ENCODE results near the gene VPS37B. TPM values are rescaled to one million over a fixed set of nuclear protein-coding genes. Genes with fewer than 3 reads are reported as not detected.

VPS37B gene
- total RNA-seq, 1 experiment from 2014 or later, result 37.6 TPM

DNA sequence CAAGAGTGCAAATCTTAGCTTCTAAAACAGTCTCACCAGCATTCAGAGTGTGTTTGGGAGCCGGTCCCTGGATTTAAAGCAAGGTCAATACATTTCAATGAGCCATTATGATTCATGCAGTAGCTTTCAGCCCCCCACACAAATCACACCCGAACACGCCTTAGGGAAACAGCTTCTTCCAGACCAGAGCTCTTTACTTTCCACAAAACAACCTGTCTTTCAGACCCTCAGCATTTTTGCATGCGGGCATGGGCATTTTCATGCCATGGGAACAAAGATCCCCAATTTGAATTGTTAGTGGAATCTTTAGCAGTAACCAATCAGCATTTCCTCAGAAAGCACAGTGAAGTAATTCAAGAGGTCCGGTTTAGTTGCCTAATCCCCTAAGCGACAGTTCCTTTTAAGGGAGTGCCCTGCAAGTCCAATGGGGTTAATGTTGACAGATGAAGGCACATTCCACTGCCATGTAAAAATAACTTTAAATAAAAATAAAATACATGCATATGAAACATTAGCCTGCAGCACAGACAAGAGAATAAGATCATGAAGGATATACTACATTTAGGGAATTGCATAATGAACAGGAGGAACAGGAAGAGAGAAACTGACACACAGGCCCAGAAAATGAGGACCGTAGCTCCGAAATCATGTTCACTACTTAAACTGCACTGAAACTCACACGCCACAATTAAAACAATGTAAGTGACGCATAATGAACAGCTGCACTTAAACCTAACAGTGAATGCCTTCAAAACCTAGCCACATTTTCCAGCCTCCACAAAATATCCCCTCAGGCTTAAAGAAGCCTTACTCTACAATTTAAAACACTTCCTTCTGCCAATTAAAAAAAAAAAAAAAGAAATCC is 4.0 kb downstream of the VPS37B start:
- H3K4me3 Mint-ChIP-seq (ENCODE audit: unreplicated experiment), result peak overlapping the region; percentile 44
- H3K27me3 Mint-ChIP-seq (ENCODE audit: insufficient read depth, unreplicated experiment), result no peaks in the 10 kb centered on the region
- H3K36me3 Mint-ChIP-seq (ENCODE audit: insufficient read depth, unreplicated experiment), result peaks cover 16% of the 10 kb centered on the region
- intact Hi-C loops (cut with micrococcal nuclease), result no loop called here
- BruUV-seq (replicated peaks), result no TSS peak
- CTCF ChIA-PET, result interaction anchor here (0.6 to 2.4 kb wide), 9 partner anchors 24 to 65 kb away, joined by 3 to 13 read pairs (median 3); no protein-coding TSS in a partner anchor
- no peaks in the 10 kb centered on the region for H3K9me3 Mint-ChIP-seq (ENCODE audit: unreplicated experiment)
- peak; percentile 69 for DNase-seq (ENCODE audit: unreplicated experiment)
- peaks cover 51% of the 10 kb centered on the region for H3K4me1 Mint-ChIP-seq (ENCODE audit: insufficient read depth, unreplicated experiment)
- POLR2A ChIA-PET, result interaction anchor here (0.7 to 14.8 kb wide), 17 partner anchors 9 to 341 kb away, joined by 3 to 240 read pairs (median 6); partner anchors contain the start of genes MPHOSPH9, MTRFR and OGFOD2
- TF ChIP-seq CTCF (IDR thresholded peaks at IDR 0.05; ENCODE audit: unreplicated experiment), result no peak
- H3K27ac Mint-ChIP-seq (ENCODE audit: low read depth, unreplicated experiment), result peak overlapping the region; percentile 83

DNA sequence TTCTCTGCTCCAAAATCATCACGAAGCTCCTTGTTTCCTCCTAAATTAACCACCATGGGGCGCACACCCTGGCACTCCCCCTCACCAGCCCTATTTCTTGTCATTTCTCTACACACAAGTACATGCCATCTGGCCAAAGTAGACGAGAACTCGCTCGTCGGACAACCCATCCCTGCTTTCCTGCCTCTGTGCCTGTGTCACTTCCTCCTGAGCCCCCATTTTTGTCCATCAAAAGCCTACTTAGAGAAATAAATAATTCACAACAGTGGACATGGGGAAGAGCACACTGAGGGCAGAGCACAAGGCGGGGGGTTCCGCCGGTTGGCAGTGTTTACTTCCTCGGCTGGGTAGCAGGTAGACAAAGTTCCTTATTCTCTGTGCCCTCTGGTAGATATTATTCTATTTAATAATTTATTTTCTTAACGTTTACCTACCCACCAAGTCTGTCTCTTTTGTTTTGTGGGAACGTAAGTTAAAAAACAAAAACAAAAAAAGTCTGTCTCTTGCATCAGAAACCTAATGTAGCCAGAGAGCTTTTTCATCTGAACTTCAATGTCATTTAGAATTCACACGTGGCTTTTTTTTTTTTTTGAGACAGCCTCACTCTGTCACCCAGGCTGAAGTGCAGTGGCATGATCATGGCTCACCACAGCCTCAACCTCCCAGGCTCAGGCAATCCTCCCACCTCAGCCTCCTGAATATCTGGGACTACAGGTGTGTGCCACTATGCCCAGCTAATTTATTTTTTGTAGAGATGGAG is 6.0 kb downstream of the VPS37B start:
- BruUV-seq (replicated peaks), result no TSS peak
- no peak for TF ChIP-seq CTCF (IDR thresholded peaks at IDR 0.05; ENCODE audit: unreplicated experiment)
- peak overlapping the region; percentile 99 for H3K27ac Mint-ChIP-seq (ENCODE audit: low read depth, unreplicated experiment)
- DNase-seq (ENCODE audit: unreplicated experiment), result no peak
- peaks cover 10% of the 10 kb centered on the region for H3K36me3 Mint-ChIP-seq (ENCODE audit: insufficient read depth, unreplicated experiment)
- no peaks in the 10 kb centered on the region for H3K9me3 Mint-ChIP-seq (ENCODE audit: unreplicated experiment)
- peak overlapping the region; percentile 35 for H3K4me3 Mint-ChIP-seq (ENCODE audit: unreplicated experiment)
- ChIA-PET POLR2A (interaction anchor here (0.6 to 14.8 kb wide), 5 partner anchors 9 to 343 kb away, joined by 5 to 240 read pairs (median 9); partner anchors contain the start of genes MPHOSPH9, MTRFR and OGFOD2), CTCF (interaction anchor here (0.7 to 2.7 kb wide), 4 partner anchors 23 to 57 kb away, joined by 3 to 16 read pairs (median 9); no protein-coding TSS in a partner anchor)
- no peaks in the 10 kb centered on the region for H3K27me3 Mint-ChIP-seq (ENCODE audit: insufficient read depth, unreplicated experiment)
- intact Hi-C loops (cut with micrococcal nuclease), result loop anchor here (2.0 kb wide), 1 partner anchor 27 kb away; no protein-coding TSS in a partner anchor
- peaks cover 53% of the 10 kb centered on the region for H3K4me1 Mint-ChIP-seq (ENCODE audit: insufficient read depth, unreplicated experiment)

DNA sequence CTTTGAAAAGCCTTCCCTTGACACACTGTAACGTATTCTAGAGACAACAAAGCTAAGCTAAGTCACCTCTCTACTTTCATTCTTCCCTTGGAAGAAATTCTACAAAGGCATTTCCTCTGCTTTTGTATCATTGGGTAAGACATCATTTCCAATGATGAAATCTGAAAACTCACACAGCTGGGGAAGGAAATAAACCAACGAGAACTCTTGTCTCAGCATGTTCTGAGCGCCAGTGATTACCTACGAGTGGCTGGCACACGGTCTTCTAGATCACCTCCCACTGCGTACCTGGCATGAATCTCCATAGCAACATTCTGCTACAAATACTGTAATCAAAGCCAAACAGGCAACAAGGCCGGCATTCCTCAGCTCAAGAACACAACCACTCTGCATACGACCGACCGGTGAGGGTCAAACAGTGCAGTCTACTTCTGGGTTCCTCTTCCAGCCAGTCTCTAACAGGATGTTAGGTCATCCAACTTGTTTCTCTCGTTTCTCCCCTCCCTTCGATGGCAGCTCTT is 7.6 kb downstream of the VPS37B start:
- POLR2A ChIA-PET, result interaction anchor here (0.6 to 14.8 kb wide), 30 partner anchors 8 to 1487 kb away, joined by 3 to 240 read pairs (median 4); partner anchors contain the start of genes ABCB9, HIP1R, KNTC1 and MPHOSPH9
- H3K36me3 Mint-ChIP-seq (ENCODE audit: insufficient read depth, unreplicated experiment), result peaks cover 10% of the 10 kb centered on the region
- intact Hi-C loops (cut with micrococcal nuclease), result loop anchor here (1.0 to 2.0 kb wide), 2 partner anchors 29 to 58 kb away; no protein-coding TSS in a partner anchor
- CTCF ChIA-PET, result interaction anchor here (0.7 to 2.7 kb wide), 11 partner anchors 10 to 94 kb away, joined by 3 to 16 read pairs (median 5); no protein-coding TSS in a partner anchor
- peak overlapping the region; percentile 56 for H3K4me3 Mint-ChIP-seq (ENCODE audit: unreplicated experiment)
- DNase-seq (ENCODE audit: unreplicated experiment), result peak; percentile 98
- H3K27ac Mint-ChIP-seq (ENCODE audit: low read depth, unreplicated experiment), result peak overlapping the region; percentile 99
- H3K27me3 Mint-ChIP-seq (ENCODE audit: insufficient read depth, unreplicated experiment), result no peaks in the 10 kb centered on the region
- H3K9me3 Mint-ChIP-seq (ENCODE audit: unreplicated experiment), result no peaks in the 10 kb centered on the region
- BruUV-seq (replicated peaks), result no TSS peak
- H3K4me1 Mint-ChIP-seq (ENCODE audit: insufficient read depth, unreplicated experiment), result peaks cover 49% of the 10 kb centered on the region
- TF ChIP-seq CTCF (IDR thresholded peaks at IDR 0.05; ENCODE audit: unreplicated experiment), result no peak

Measured in MCF 10A (cell line).